WTC11 (cell line): Measurements from ENCODE around the gene TMEM256. TPM values are rescaled to one million over a fixed set of nuclear protein-coding genes. Genes with fewer than 3 reads are reported as not detected.
A peak's percentile ranks its signal among the peaks of the same experiment; 100 is the strongest.

Experiments used
- ATAC-seq: fragments of 200-7000 bp; cut with Tn5 transposase; 2 replicates; pipeline ENCODE4 v1.10.0; 2021; ENCODE audit warnings: mild to moderate bottlenecking, moderate library complexity
- CTCF ChIA-PET: fragments of 300-600 bp; sonication (Branson Sonifier 250); formaldehyde crosslinking; loops from one replicate; lab custom pipeline; 2021; ENCODE audit warnings: antibody characterized with exemption; lab: Charles Lee
- POLR2A ChIA-PET: fragments of 350-600 bp; sonication (Branson Sonifier 250); formaldehyde crosslinking; loops from one replicate; lab custom pipeline; 2021; ENCODE audit warnings: antibody characterized with exemption; lab: Charles Lee
- DNase-seq: peaks from one replicate; pipeline ENCODE4 v3.0.0; 2021; ENCODE audit warnings: low spot score
- H3K27ac Mint-ChIP-seq: 2 replicates; pipeline ENCODE4 v1.8.0; 2021; ENCODE audit warnings: mixed read lengths
- H3K27me3 Mint-ChIP-seq: 2 replicates; pipeline ENCODE4 v1.8.0; 2021; ENCODE audit warnings: low read depth, mild to moderate bottlenecking, moderate library complexity, mixed read lengths
- H3K36me3 Mint-ChIP-seq: 2 replicates; pipeline ENCODE4 v1.8.0; 2021; ENCODE audit warnings: mixed read lengths
- H3K4me1 Mint-ChIP-seq: 2 replicates; pipeline ENCODE4 v1.8.0; 2022; ENCODE audit warnings: mixed read lengths
- H3K4me3 Mint-ChIP-seq: 2 replicates; pipeline ENCODE4 v1.8.0; 2021; ENCODE audit warnings: mild to moderate bottlenecking, moderate library complexity, mixed read lengths
- H3K9me3 Mint-ChIP-seq: 2 replicates; pipeline ENCODE4 v1.8.0; 2021; ENCODE audit warnings: mixed read lengths
- CREM ChIP-seq: sonication (generic); formaldehyde crosslinking; IDR thresholded peaks from 2 replicates; pipeline ENCODE4 v1.8.1; 2022; ENCODE audit warnings: mild to moderate bottlenecking, missing genetic modification reagents, moderate library complexity
- FOXK1 ChIP-seq: sonication (generic); formaldehyde crosslinking; IDR thresholded peaks from 2 replicates; pipeline ENCODE4 v1.8.0; 2022; ENCODE audit warnings: mild to moderate bottlenecking, moderate library complexity, missing genetic modification reagents
- JUN ChIP-seq: sonication (generic); formaldehyde crosslinking; IDR thresholded peaks from 2 replicates; pipeline ENCODE4 v1.8.0; 2023; ENCODE audit warnings: mild to moderate bottlenecking, missing genetic modification reagents
- MYBL2 ChIP-seq: sonication (generic); formaldehyde crosslinking; IDR thresholded peaks from 2 replicates; pipeline ENCODE4 v1.8.1; 2023; ENCODE audit warnings: mild to moderate bottlenecking, moderate library complexity, missing genetic modification reagents
- NFE2L1 ChIP-seq: sonication (generic); formaldehyde crosslinking; IDR thresholded peaks from 2 replicates; pipeline ENCODE4 v1.8.1; 2023; ENCODE audit warnings: missing genetic modification reagents
- NR3C1 ChIP-seq: sonication (generic); formaldehyde crosslinking; conservative IDR thresholded peaks from 2 replicates; pipeline ENCODE4 v1.8.1; 2023; ENCODE audit warnings: low read depth, mild to moderate bottlenecking, missing genetic modification reagents
- PRRX2 ChIP-seq: fragments of 250-450 bp; sonication (Bioruptor Pico); IDR thresholded peaks from 2 replicates; pipeline ENCODE4 v1.8.0; 2021; ENCODE audit warnings: mild to moderate bottlenecking
- ZNF138 ChIP-seq: sonication (generic); formaldehyde crosslinking; conservative IDR thresholded peaks from 2 replicates; pipeline ENCODE4 v1.8.1; 2022; ENCODE audit warnings: mild to moderate bottlenecking, moderate library complexity, missing genetic modification reagents
- ZNF232 ChIP-seq: sonication (generic); formaldehyde crosslinking; IDR thresholded peaks from 2 replicates; pipeline ENCODE4 v1.8.0; 2022; ENCODE audit warnings: mild to moderate bottlenecking, missing genetic modification reagents
- total RNA-seq: library from RNA; stranded (reverse); gene quantifications from 3 replicates; pipeline ENCODE4 v1.2.3, GENCODE V29; 2021
- TF ChIP-seq, protein P1 (sequence below): sonication (generic); formaldehyde crosslinking; IDR thresholded peaks from 2 replicates; pipeline ENCODE4 v1.8.0; 2023; ENCODE audit warnings: missing genetic modification reagents, mild to moderate bottlenecking, borderline replicate concordance
- TF ChIP-seq, protein P2 (sequence below): sonication (generic); formaldehyde crosslinking; IDR thresholded peaks from 2 replicates; pipeline ENCODE4 v1.8.0; 2022; ENCODE audit warnings: mild to moderate bottlenecking, missing genetic modification reagents
- TF ChIP-seq, protein P3 (sequence below): sonication (generic); formaldehyde crosslinking; IDR thresholded peaks from 2 replicates; pipeline ENCODE4 v1.8.0; 2022; ENCODE audit warnings: mild to moderate bottlenecking, missing genetic modification reagents
- TF ChIP-seq, protein P4 (sequence below): sonication (generic); formaldehyde crosslinking; IDR thresholded peaks from 2 replicates; pipeline ENCODE4 v1.8.1; 2023; ENCODE audit warnings: mild to moderate bottlenecking, missing genetic modification reagents
- TF ChIP-seq, protein P5 (sequence below): sonication (generic); formaldehyde crosslinking; IDR thresholded peaks from 2 replicates; pipeline ENCODE4 v1.8.0; 2022; ENCODE audit warnings: missing genetic modification reagents
- TF ChIP-seq, protein P6 (sequence below): sonication (generic); formaldehyde crosslinking; IDR thresholded peaks from 2 replicates; pipeline ENCODE4 v1.8.1; 2023; ENCODE audit warnings: mild to moderate bottlenecking, missing genetic modification reagents, moderate library complexity

Gene TMEM256
- total RNA-seq, 1 experiment from 2014 or later = 132 TPM

DNA sequence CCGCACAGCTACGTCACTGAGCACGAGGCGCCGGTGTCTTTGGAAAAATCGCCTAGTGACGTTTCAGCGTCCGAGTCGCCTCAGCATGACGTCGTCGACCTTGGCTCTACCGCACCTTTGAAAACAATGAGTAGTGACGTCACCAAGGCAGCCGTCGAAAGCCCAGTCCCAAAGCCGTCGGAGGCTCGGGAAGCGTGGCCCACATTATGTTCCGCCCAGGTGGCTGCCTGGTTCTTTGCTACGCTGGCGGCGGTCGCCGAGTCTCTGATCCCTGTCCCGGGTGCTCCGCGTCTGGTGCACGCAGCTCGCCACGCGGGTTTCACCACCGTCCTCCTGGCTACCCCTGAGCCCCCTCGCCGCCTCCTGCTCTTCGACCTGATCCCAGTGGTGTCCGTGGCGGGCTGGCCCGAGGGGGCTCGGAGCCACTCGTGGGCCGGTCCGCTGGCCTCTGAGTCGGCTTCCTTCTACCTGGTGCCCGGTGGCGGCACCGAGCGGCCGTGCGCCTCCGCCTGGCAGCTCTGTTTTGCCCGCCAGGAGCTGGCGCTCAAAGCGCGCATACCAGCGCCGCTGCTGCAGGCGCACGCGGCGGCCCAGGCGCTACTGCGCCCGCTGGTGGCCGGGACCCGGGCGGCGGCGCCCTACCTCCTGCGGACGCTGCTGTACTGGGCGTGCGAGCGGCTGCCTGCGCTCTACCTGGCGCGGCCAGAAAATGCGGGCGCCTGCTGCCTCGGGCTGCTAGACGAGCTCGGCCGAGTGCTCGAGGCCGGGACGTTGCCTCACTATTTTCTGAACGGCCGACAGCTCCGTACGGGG lies 32.9 kb upstream of the TMEM256 start (continued):
- TF ChIP-seq, protein P1, sequence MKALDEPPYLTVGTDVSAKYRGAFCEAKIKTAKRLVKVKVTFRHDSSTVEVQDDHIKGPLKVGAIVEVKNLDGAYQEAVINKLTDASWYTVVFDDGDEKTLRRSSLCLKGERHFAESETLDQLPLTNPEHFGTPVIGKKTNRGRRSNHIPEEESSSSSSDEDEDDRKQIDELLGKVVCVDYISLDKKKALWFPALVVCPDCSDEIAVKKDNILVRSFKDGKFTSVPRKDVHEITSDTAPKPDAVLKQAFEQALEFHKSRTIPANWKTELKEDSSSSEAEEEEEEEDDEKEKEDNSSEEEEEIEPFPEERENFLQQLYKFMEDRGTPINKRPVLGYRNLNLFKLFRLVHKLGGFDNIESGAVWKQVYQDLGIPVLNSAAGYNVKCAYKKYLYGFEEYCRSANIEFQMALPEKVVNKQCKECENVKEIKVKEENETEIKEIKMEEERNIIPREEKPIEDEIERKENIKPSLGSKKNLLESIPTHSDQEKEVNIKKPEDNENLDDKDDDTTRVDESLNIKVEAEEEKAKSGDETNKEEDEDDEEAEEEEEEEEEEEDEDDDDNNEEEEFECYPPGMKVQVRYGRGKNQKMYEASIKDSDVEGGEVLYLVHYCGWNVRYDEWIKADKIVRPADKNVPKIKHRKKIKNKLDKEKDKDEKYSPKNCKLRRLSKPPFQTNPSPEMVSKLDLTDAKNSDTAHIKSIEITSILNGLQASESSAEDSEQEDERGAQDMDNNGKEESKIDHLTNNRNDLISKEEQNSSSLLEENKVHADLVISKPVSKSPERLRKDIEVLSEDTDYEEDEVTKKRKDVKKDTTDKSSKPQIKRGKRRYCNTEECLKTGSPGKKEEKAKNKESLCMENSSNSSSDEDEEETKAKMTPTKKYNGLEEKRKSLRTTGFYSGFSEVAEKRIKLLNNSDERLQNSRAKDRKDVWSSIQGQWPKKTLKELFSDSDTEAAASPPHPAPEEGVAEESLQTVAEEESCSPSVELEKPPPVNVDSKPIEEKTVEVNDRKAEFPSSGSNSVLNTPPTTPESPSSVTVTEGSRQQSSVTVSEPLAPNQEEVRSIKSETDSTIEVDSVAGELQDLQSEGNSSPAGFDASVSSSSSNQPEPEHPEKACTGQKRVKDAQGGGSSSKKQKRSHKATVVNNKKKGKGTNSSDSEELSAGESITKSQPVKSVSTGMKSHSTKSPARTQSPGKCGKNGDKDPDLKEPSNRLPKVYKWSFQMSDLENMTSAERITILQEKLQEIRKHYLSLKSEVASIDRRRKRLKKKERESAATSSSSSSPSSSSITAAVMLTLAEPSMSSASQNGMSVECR (CRISPR knock-in tag) = peak; percentile 22; the same call in 1 of the 2 replicates
- peak; percentile 89; the same call in 1 of the 2 replicates for TF ChIP-seq MYBL2 (CRISPR knock-in tag)
- peak; percentile 87; the same call in 1 of the 2 replicates for TF ChIP-seq NR3C1 (CRISPR knock-in tag)
- TF ChIP-seq CREM (CRISPR knock-in tag) = peak; percentile 75; the same call in 1 of the 2 replicates
- peak; percentile 95; the same call in 1 of the 2 replicates for TF ChIP-seq ZNF232 (CRISPR knock-in tag)
- TF ChIP-seq, protein P2, sequence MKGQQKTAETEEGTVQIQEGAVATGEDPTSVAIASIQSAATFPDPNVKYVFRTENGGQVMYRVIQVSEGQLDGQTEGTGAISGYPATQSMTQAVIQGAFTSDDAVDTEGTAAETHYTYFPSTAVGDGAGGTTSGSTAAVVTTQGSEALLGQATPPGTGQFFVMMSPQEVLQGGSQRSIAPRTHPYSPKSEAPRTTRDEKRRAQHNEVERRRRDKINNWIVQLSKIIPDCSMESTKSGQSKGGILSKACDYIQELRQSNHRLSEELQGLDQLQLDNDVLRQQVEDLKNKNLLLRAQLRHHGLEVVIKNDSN (CRISPR knock-in tag) = peak; percentile 18; the same call in 1 of the 2 replicates
- TF ChIP-seq NFE2L1 (CRISPR knock-in tag) = 0 out of 2 replicates have a peak, but pooled peaks have one; percentile 74
- TF ChIP-seq PRRX2 (CRISPR knock-in tag) = no peak

DNA sequence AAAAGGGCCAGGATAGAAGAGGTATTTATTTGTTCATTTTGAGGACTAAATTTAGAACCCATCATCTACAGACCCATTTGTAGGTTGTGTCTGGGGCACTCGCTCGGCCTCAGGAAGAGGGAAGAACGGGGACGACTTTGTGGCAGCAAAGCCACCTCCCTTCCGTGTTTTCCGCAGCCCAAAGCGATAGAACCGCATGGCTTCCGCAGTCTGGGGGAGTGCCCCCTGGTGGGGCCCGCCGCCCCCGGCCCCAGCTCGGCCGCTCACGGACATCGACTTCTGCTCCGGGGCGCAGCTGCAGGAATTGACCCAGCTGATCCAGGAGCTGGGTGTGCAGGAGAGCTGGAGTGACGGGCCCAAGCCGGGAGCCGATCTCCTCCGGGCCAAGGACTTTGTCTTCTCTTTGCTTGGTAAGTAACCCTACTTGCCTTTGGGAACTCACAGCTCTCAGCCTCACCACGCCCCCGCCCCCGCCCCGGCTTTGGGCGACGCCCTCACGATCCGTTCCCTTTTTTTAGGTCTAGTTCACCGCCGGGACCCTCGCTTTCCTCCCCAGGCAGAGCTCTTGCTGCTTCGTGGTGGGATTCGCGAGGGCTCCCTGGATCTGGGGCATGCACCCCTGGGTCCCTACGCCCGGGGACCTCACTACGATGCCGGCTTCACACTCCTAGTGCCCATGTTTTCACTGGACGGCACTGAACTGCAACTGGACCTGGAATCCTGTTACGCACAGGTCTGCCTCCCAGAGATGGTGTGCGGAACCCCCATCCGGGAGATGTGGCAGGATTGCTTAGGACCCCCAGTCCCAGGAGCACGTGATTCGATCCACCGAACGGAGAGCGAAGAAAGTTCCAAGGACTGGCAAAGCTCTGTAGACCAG lies 32.0 kb upstream of the TMEM256 start:
- ATAC-seq = peak; percentile 1
- peak overlapping the region; percentile 98 for H3K27ac Mint-ChIP-seq
- peak overlapping the region; percentile 90 for H3K4me3 Mint-ChIP-seq
- CTCF ChIA-PET = interaction anchor here (0.8 to 4.7 kb wide), 32 partner anchors 9 to 268 kb away, joined by 3 to 69 read pairs (median 8); partner anchors contain the start of genes ACAP1, CHRNB1, KCTD11 and NEURL4
- peaks cover 17% of the 10 kb centered on the region for H3K27me3 Mint-ChIP-seq
- POLR2A ChIA-PET = interaction anchor here (0.7 to 4.2 kb wide), 11 partner anchors 9 to 252 kb away, joined by 3 to 38 read pairs (median 4); partner anchors contain the start of genes CHRNB1, NEURL4, TMEM256 and TP53
- no peaks in the 10 kb centered on the region for H3K9me3 Mint-ChIP-seq
- DNase-seq = peak; percentile 68
- no peaks in the 10 kb centered on the region for H3K36me3 Mint-ChIP-seq
- H3K4me1 Mint-ChIP-seq = peaks cover 17% of the 10 kb centered on the region
- TF ChIP-seq ZNF232 (CRISPR knock-in tag) (no peak), JUN (CRISPR knock-in tag) (0 out of 2 replicates have a peak, but pooled peaks have one; percentile 7), FOXK1 (no peak), ZNF138 (CRISPR knock-in tag) (no peak)
- TF ChIP-seq, protein P3, sequence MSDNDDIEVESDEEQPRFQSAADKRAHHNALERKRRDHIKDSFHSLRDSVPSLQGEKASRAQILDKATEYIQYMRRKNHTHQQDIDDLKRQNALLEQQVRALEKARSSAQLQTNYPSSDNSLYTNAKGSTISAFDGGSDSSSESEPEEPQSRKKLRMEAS = peak; percentile 38; the same call in 1 of the 2 replicates
- TF ChIP-seq, protein P1 (CRISPR knock-in tag) = peak; percentile 70; the same call in 1 of the 2 replicates
- TF ChIP-seq, protein P4, sequence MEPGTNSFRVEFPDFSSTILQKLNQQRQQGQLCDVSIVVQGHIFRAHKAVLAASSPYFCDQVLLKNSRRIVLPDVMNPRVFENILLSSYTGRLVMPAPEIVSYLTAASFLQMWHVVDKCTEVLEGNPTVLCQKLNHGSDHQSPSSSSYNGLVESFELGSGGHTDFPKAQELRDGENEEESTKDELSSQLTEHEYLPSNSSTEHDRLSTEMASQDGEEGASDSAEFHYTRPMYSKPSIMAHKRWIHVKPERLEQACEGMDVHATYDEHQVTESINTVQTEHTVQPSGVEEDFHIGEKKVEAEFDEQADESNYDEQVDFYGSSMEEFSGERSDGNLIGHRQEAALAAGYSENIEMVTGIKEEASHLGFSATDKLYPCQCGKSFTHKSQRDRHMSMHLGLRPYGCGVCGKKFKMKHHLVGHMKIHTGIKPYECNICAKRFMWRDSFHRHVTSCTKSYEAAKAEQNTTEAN (CRISPR knock-in tag) = 0 out of 2 replicates have a peak, but pooled peaks have one; percentile 48
- TF ChIP-seq, protein P5, sequence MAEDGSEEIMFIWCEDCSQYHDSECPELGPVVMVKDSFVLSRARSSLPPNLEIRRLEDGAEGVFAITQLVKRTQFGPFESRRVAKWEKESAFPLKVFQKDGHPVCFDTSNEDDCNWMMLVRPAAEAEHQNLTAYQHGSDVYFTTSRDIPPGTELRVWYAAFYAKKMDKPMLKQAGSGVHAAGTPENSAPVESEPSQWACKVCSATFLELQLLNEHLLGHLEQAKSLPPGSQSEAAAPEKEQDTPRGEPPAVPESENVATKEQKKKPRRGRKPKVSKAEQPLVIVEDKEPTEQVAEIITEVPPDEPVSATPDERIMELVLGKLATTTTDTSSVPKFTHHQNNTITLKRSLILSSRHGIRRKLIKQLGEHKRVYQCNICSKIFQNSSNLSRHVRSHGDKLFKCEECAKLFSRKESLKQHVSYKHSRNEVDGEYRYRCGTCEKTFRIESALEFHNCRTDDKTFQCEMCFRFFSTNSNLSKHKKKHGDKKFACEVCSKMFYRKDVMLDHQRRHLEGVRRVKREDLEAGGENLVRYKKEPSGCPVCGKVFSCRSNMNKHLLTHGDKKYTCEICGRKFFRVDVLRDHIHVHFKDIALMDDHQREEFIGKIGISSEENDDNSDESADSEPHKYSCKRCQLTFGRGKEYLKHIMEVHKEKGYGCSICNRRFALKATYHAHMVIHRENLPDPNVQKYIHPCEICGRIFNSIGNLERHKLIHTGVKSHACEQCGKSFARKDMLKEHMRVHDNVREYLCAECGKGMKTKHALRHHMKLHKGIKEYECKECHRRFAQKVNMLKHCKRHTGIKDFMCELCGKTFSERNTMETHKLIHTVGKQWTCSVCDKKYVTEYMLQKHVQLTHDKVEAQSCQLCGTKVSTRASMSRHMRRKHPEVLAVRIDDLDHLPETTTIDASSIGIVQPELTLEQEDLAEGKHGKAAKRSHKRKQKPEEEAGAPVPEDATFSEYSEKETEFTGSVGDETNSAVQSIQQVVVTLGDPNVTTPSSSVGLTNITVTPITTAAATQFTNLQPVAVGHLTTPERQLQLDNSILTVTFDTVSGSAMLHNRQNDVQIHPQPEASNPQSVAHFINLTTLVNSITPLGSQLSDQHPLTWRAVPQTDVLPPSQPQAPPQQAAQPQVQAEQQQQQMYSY (CRISPR knock-in tag) = peak; percentile 37; the same call in 1 of the 2 replicates
- TF ChIP-seq, protein P6, sequence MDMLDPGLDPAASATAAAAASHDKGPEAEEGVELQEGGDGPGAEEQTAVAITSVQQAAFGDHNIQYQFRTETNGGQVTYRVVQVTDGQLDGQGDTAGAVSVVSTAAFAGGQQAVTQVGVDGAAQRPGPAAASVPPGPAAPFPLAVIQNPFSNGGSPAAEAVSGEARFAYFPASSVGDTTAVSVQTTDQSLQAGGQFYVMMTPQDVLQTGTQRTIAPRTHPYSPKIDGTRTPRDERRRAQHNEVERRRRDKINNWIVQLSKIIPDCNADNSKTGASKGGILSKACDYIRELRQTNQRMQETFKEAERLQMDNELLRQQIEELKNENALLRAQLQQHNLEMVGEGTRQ = peak; percentile 78
